Measurements from ENCODE around the gene RNF208.
A peak's percentile ranks its signal among the peaks of the same experiment; 100 is the strongest.

The RNF208 gene

GRCh38 chr9:137219757-137220316, 2.2 kb downstream of the RNF208 start:
- Histone ChIP-seq H3K27me3 (no peaks in the 10 kb centered on the region), H3K9me3 (no peaks in the 10 kb centered on the region), H3K4me3 (ENCODE audit: low read depth, low read length) (no peak overlapping the region), H3K36me3 (no peaks in the 10 kb centered on the region), H3K4me1 (peaks cover 16% of the 10 kb centered on the region)
- no peak for DNase-seq
- no peak for TF ChIP-seq CTCF (IDR thresholded peaks at IDR 0.05; ENCODE audit: low read depth, low read length)

DNA sequence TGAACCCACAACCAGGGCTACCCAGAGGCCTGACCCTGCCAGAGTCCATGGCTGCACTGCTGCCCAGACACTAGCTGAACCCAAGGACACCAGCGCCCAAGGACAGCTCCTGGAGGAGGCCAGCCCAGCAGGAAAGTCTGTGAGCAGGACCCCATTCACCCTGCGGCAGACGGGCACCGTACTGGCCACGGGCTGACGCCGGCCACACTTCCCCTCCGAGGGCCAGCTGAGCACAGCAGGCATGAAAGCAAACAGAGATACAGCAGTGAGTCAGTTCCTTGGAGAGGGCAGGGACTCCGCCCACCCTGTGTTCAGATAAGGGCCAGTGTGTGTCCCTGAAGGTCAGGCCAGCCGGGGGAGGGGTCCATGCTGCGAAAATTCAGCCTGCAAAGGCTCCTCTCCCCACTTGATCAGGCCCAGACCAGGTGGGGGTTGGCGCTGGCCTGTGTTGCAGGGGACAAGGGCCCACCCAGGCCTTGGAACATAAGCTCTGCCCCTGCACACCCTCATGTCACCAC, 3.2 kb downstream of the RNF208 start:
- H3K4me1 ChIP-seq: peaks cover 16% of the 10 kb centered on the region
- no peak overlapping the region for H3K4me3 ChIP-seq (ENCODE audit: low read depth, low read length)
- TF ChIP-seq CTCF (IDR thresholded peaks at IDR 0.05; ENCODE audit: low read depth, low read length): no peak
- no peaks in the 10 kb centered on the region for H3K27me3 ChIP-seq
- no peaks in the 10 kb centered on the region for H3K36me3 ChIP-seq
- DNase-seq: peak; percentile 61
- no peaks in the 10 kb centered on the region for H3K9me3 ChIP-seq

- Histone ChIP-seq H3K4me1 (peaks cover 16% of the 10 kb centered on the region), H3K36me3 (no peaks in the 10 kb centered on the region), H3K27me3 (no peaks in the 10 kb centered on the region), H3K9me3 (no peaks in the 10 kb centered on the region), H3K4me3 (ENCODE audit: low read depth, low read length) (no peak overlapping the region)
- no peak for DNase-seq
- TF ChIP-seq CTCF (IDR thresholded peaks at IDR 0.05; ENCODE audit: low read depth, low read length): no peak
These were observed 3.8 kb downstream of the RNF208 start for GRCh38 chr9:137218212-137218753.

DNA sequence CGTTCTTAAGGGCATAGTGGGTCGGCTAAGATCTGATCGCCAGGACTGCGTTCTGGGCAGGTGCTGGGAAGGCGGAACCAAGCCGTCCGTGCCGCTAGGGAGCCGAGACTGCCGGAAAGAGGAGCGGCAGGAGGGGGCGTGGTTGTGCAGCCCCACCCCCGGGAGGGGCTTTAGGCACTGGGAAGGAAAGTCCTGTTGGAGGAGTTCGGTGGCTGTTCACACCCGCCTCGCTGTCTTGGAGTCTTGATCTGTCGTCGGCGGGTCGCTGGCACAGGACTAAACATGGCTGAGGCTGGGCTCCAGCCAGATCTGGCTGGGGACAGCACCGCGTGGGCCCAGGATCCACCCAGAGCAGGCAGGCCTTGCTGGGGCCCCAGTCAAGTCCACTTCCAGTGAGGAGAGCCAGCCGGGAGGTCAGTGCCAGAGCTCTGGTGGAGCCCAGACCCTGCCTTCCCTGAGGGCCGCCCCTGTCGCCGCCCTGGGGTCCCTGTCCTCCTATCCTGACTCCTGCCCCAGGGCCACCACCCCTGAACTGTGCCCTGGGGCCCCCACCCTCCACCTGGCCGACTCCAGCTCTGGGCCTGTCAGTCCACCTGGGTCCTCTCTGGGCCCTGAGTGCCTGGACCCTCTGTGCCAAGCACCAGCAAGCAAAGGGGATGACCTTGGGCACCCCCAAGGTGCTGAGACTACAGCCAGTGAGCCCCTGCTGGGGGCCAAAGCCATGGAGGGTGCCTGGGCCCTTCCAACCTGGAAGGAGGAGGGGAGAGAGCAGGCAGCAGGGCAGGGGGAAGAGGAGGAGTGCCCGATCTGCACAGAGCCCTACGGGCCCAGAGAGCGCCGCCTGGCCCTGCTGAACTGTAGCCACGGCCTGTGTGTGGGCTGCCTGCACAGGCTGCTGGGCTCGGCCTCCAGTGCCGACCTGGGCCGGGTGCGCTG, 4.5 kb downstream of the RNF208 start:
- peaks cover 13% of the 10 kb centered on the region for H3K4me1 ChIP-seq

DNA sequence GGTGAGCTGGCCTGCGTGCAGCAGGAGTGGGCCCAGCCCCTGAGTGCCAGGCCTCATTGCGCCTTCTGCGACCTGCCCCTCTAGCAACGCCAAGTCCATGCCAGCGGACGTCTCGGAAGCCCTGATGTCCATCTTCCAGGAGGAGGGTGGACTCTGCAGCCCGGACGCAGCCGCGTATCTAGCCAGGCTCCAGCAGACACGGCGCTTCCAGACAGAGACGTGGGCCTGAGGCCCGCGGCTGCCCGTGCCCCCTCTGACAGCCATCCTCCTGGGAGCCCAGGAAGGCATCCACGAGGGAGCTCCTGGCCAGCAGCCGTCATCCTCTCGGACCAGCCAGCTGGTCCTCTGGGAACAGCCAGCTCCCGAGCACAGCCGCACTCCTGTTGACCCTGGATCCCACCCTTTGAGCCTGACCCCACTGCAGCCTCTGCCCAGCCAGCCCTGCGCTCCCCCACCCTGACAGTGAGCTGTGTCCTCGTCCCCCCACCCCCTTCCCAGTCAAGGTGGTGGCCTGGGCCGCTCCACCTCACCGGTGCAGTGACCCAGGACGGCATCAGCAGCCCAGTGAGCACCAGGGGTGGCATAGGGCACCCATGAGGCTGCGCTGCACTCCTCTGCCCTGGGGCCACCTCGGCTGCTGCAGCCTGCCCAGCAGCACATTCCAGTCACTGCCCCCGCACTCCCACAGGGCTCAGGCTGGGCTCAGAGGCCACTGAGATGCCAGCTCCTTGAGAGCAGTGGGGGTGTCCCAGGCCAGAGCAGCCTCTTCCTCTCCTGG, 5.7 kb downstream of the RNF208 start:
- no peaks in the 10 kb centered on the region for H3K36me3 ChIP-seq
- DNase-seq: no peak

More for the DNA sequence above, 4.5 kb downstream of the RNF208 start:
- Histone ChIP-seq H3K4me3 (ENCODE audit: low read depth, low read length) (peak overlapping the region; percentile 41), H3K27me3 (no peaks in the 10 kb centered on the region), H3K36me3 (no peaks in the 10 kb centered on the region), H3K9me3 (no peaks in the 10 kb centered on the region)
- no peak for TF ChIP-seq CTCF (IDR thresholded peaks at IDR 0.05; ENCODE audit: low read depth, low read length)
- peak; percentile 81 for DNase-seq

More for the DNA sequence above, 5.7 kb downstream of the RNF208 start:
- TF ChIP-seq CTCF (IDR thresholded peaks at IDR 0.05; ENCODE audit: low read depth, low read length): no peak
- no peak overlapping the region for H3K4me3 ChIP-seq (ENCODE audit: low read depth, low read length)
- H3K9me3 ChIP-seq: no peaks in the 10 kb centered on the region
- H3K27me3 ChIP-seq: no peaks in the 10 kb centered on the region
- H3K4me1 ChIP-seq: peaks cover 13% of the 10 kb centered on the region

All from BE2C (cell line).